PFSK-1 (cell line): ENCODE data around the gene KDM3A.

Source experiments
- FOXP2 ChIP-seq: optimal IDR thresholded peaks from 2 replicates; pipeline ENCODE3; 2011; ENCODE audit warnings: borderline replicate concordance, control low read depth, inconsistent platforms; ENCODE audit not compliant: insufficient read depth; ENCODE audit errors: extremely low read length, extremely low read depth
- POLR2AphosphoS5 ChIP-seq: IDR thresholded peaks from 2 replicates; pipeline ENCODE4 v1.6.1; 2012; ENCODE audit warnings: low read depth, mild to moderate bottlenecking, control low read depth, low read length, moderate library complexity
- SIN3A ChIP-seq: IDR thresholded peaks from 2 replicates; pipeline ENCODE4 v1.6.1; 2012; ENCODE audit warnings: mild to moderate bottlenecking, low read length, moderate library complexity, borderline replicate concordance; ENCODE audit not compliant: insufficient read depth
- TAF1 ChIP-seq: IDR thresholded peaks from 2 replicates; pipeline ENCODE4 v1.6.1; 2012; ENCODE audit warnings: low read length, control low read depth, borderline replicate concordance; ENCODE audit not compliant: insufficient read depth
- TF ChIP-seq, protein P1 (sequence below), 2 experiments: IDR thresholded peaks; 2 replicates each; pipeline versions ENCODE4 v1.6.1 to v1.8.0; 2011 to 2012; ENCODE audit warnings: low read depth in 2 of 2, low read length in 2 of 2, control low read depth in 1 of 2, inconsistent platforms in 1 of 2, mild to moderate bottlenecking in 1 of 2, moderate library complexity in 1 of 2; ENCODE audit not compliant: insufficient read depth in 1 of 2

DNA sequence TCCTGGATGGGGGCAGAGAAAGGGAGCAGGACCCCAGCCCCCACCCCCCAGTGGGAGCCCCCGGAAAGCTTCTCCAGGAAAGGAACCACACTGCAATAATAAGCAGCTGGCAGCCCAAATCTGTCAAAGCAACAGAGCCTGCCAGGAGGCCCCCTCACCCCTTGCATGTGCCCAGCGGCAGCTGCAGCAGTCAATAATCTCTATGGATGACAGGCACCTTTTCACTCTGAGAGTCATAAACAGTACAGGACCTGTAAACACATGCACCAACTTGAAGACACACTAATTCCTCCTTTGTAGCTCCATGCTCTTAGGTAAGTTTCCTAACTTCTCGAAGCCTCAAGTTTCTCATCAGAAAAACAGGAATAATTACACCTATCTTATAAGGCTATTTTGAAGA, 26.2 kb upstream of the KDM3A start:
- TF ChIP-seq POLR2AphosphoS5 (no peak), TAF1 (no peak), SIN3A (no peak), FOXP2 (no peak)
- TF ChIP-seq, protein P1, sequence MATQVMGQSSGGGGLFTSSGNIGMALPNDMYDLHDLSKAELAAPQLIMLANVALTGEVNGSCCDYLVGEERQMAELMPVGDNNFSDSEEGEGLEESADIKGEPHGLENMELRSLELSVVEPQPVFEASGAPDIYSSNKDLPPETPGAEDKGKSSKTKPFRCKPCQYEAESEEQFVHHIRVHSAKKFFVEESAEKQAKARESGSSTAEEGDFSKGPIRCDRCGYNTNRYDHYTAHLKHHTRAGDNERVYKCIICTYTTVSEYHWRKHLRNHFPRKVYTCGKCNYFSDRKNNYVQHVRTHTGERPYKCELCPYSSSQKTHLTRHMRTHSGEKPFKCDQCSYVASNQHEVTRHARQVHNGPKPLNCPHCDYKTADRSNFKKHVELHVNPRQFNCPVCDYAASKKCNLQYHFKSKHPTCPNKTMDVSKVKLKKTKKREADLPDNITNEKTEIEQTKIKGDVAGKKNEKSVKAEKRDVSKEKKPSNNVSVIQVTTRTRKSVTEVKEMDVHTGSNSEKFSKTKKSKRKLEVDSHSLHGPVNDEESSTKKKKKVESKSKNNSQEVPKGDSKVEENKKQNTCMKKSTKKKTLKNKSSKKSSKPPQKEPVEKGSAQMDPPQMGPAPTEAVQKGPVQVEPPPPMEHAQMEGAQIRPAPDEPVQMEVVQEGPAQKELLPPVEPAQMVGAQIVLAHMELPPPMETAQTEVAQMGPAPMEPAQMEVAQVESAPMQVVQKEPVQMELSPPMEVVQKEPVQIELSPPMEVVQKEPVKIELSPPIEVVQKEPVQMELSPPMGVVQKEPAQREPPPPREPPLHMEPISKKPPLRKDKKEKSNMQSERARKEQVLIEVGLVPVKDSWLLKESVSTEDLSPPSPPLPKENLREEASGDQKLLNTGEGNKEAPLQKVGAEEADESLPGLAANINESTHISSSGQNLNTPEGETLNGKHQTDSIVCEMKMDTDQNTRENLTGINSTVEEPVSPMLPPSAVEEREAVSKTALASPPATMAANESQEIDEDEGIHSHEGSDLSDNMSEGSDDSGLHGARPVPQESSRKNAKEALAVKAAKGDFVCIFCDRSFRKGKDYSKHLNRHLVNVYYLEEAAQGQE (IDR thresholded peaks at IDR 0.05; ENCODE audit: insufficient read depth in 1 of 2, low read depth in 2 of 2, low read length in 2 of 2): no peak
